ENCODE data around the gene REEP3.

GRCh38 chr10:63544418-63544817 is 23.2 kb downstream of the REEP3 start:
- TF ChIP-seq CTCF (IDR thresholded peaks at IDR 0.05; ENCODE audit: poor library complexity) (no peak), EZH2 (IDR thresholded peaks at IDR 0.05; ENCODE audit: borderline replicate concordance) (no peak)
